HepG2 (cell line): ENCODE data around the gene NLRC5. TPM values are rescaled to one million over a fixed set of nuclear protein-coding genes. Genes with fewer than 3 reads are reported as not detected.

Source experiments
- ARID5B ChIP-seq: IDR thresholded peaks from 2 replicates; pipeline ENCODE4 v1.4.0; 2020; ENCODE audit warnings: mild to moderate bottlenecking, missing genetic modification reagents
- BRF2 ChIP-seq: sonication (generic); formaldehyde crosslinking; IDR thresholded peaks from 2 replicates; pipeline ENCODE4 v1.8.1; 2022; ENCODE audit warnings: mild to moderate bottlenecking, missing genetic modification reagents
- CEBPG ChIP-seq: IDR thresholded peaks from 2 replicates; pipeline ENCODE4 v1.6.1; 2016
- CREB1 ChIP-seq, 2 experiments: fragments of 450-650 bp in 1 of 2; IDR thresholded peaks; 2 replicates each; pipeline ENCODE4 v1.6.1; 2016 to 2017; ENCODE audit warnings: control low read depth in 1 of 2, mild to moderate bottlenecking in 1 of 2, missing compliant biosample characterization in 1 of 2, missing genetic modification characterization in 1 of 2
- POLR2AphosphoS5 ChIP-seq: IDR thresholded peaks from 2 replicates; pipeline ENCODE4 v1.6.1; 2012; ENCODE audit warnings: low read depth, low read length
- PRDM10 ChIP-seq: sonication (generic); formaldehyde crosslinking; IDR thresholded peaks from 2 replicates; pipeline ENCODE4 v1.4.0; 2020; ENCODE audit warnings: low read depth, missing genetic modification reagents
- SKI ChIP-seq: fragments of 450-650 bp; IDR thresholded peaks from one replicate; pipeline ENCODE4 v1.6.1; 2018; ENCODE audit warnings: mild to moderate bottlenecking; ENCODE audit not compliant: partially characterized antibody
- SOX5 ChIP-seq: IDR thresholded peaks from 2 replicates; pipeline ENCODE4 v1.6.1; 2016; ENCODE audit warnings: borderline replicate concordance
- ZNF354B ChIP-seq: sonication (generic); formaldehyde crosslinking; IDR thresholded peaks from 2 replicates; pipeline ENCODE4 v1.8.0; 2022; ENCODE audit warnings: mild to moderate bottlenecking, missing genetic modification reagents
- ZNF383 ChIP-seq: sonication (generic); formaldehyde crosslinking; IDR thresholded peaks from 2 replicates; pipeline ENCODE4 v1.4.0; 2020; ENCODE audit warnings: missing genetic modification reagents, mild to moderate bottlenecking, borderline replicate concordance
- polyA plus RNA-seq, 8 experiments: library from polyadenylated mRNA; depleted of rRNA in 3 of 8; stranded (reverse) in 7 of 8; unstranded in 1 of 8; fragments of >200 nt; fragmentation: Illumina TruSeq in 4 of 8; extraction: Trizol in 4 of 8; gene quantifications; 2 replicates each; pipeline versions ENCODE4 v1.2.1 to v1.2.3, GENCODE V29; 2011 to 2016; ENCODE audit warnings: low read depth in 4 of 8, missing spikeins in 1 of 8, mixed read lengths in 1 of 8; ENCODE audit not compliant: insufficient read depth in 1 of 8
- total RNA-seq, 5 experiments: library from RNA; depleted of rRNA; stranded (reverse); fragments of >200 nt; fragmentation: Illumina TruSeq; extraction: Trizol; gene quantifications; 2 replicates each; pipeline ENCODE4 v1.2.3, GENCODE V29; 2016; ENCODE audit warnings: low read depth in 1 of 5
- TF ChIP-seq, protein P1 (sequence below): sonication (generic); formaldehyde crosslinking; IDR thresholded peaks from 2 replicates; pipeline ENCODE4 v1.8.1; 2023; ENCODE audit warnings: missing genetic modification reagents, inconsistent platforms, borderline replicate concordance
- TF ChIP-seq, protein P2 (sequence below): sonication (generic); formaldehyde crosslinking; IDR thresholded peaks from 2 replicates; pipeline ENCODE4 v1.4.0; 2020; ENCODE audit warnings: missing genetic modification reagents, low read depth, mild to moderate bottlenecking, borderline replicate concordance
- TF ChIP-seq, protein P3 (sequence below): sonication (generic); formaldehyde crosslinking; IDR thresholded peaks from 2 replicates; pipeline ENCODE4 v1.4.0; 2020; ENCODE audit warnings: missing genetic modification reagents, borderline replicate concordance

The NLRC5 gene
- total and polyA plus RNA-seq, 2 of the 13 experiments (the other 11 are each of a cell fraction or from before 2014, with no cell fraction given) = 6.3 to 12.7 TPM

DNA sequence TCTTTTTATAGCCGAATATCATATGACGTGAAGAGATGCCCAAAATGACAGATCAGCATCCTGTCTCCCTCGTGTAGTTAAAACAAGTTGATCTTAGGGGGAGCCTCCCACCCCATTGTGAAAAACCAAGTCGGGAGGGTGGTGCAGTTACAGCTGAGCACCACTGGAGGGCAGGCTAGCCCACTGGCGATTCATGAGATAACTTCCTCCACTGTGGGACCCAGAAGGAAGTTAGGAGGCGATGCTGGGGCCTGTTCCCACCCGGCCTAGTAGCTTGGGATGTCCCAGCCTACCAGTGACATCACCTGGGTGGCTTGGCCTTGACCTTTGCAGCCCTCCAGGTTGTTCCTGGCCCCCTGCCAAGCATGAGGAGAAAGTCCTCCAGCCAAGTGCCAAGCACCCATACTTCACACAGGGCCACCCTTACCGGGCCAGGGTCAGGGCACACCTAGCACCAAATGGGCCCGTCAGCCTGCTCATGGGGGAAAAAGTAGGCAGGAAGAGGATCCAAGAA, 95.0 kb downstream of the NLRC5 start (continued):
- TF ChIP-seq POLR2AphosphoS5 (no peak), SKI (no peak), BRF2 (CRISPR knock-in tag) (no peak), CEBPG (CRISPR knock-in tag) (peak; percentile 44; the same call in 1 of the 2 replicates), PRDM10 (CRISPR knock-in tag) (peak; percentile 54; the same call in 1 of the 2 replicates), ZNF383 (CRISPR knock-in tag) (no peak), CREB1 (IDR thresholded peaks at IDR 0.05) (peak; percentile 39; the same call in 1 of the 2 replicates), CREB1 (CRISPR knock-in tag; IDR thresholded peaks at IDR 0.05) (no peak), ARID5B (CRISPR knock-in tag) (peak; percentile 43; the same call in 1 of the 2 replicates), ZNF354B (CRISPR knock-in tag) (no peak), SOX5 (0 out of 2 replicates have a peak, but pooled peaks have one; percentile 27)
- TF ChIP-seq, protein P1, sequence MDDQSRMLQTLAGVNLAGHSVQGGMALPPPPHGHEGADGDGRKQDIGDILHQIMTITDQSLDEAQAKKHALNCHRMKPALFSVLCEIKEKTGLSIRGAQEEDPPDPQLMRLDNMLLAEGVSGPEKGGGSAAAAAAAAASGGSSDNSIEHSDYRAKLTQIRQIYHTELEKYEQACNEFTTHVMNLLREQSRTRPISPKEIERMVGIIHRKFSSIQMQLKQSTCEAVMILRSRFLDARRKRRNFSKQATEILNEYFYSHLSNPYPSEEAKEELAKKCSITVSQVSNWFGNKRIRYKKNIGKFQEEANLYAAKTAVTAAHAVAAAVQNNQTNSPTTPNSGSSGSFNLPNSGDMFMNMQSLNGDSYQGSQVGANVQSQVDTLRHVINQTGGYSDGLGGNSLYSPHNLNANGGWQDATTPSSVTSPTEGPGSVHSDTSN (CRISPR knock-in tag) = no peak
- TF ChIP-seq, protein P2, sequence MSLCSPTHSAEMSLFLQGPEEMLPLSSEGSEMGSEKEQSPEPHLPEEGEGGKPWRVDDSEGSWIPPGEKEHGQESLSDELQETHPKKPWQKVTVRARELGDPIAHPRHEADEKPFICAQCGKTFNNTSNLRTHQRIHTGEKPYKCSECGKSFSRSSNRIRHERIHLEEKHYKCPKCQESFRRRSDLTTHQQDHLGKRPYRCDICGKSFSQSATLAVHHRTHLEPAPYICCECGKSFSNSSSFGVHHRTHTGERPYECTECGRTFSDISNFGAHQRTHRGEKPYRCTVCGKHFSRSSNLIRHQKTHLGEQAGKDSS (CRISPR knock-in tag) = no peak
- TF ChIP-seq, protein P3, sequence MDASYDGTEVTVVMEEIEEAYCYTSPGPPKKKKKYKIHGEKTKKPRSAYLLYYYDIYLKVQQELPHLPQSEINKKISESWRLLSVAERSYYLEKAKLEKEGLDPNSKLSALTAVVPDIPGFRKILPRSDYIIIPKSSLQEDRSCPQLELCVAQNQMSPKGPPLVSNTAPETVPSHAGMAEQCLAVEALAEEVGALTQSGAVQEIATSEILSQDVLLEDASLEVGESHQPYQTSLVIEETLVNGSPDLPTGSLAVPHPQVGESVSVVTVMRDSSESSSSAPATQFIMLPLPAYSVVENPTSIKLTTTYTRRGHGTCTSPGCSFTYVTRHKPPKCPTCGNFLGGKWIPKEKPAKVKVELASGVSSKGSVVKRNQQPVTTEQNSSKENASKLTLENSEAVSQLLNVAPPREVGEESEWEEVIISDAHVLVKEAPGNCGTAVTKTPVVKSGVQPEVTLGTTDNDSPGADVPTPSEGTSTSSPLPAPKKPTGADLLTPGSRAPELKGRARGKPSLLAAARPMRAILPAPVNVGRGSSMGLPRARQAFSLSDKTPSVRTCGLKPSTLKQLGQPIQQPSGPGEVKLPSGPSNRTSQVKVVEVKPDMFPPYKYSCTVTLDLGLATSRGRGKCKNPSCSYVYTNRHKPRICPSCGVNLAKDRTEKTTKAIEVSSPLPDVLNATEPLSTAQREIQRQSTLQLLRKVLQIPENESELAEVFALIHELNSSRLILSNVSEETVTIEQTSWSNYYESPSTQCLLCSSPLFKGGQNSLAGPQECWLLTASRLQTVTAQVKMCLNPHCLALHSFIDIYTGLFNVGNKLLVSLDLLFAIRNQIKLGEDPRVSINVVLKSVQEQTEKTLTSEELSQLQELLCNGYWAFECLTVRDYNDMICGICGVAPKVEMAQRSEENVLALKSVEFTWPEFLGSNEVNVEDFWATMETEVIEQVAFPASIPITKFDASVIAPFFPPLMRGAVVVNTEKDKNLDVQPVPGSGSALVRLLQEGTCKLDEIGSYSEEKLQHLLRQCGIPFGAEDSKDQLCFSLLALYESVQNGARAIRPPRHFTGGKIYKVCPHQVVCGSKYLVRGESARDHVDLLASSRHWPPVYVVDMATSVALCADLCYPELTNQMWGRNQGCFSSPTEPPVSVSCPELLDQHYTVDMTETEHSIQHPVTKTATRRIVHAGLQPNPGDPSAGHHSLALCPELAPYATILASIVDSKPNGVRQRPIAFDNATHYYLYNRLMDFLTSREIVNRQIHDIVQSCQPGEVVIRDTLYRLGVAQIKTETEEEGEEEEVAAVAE (CRISPR knock-in tag) = 0 out of 2 replicates have a peak, but pooled peaks have one; percentile 51
